H7 (cell line): ENCODE results near the gene LRRFIP1. TPM values are rescaled to one million over a fixed set of nuclear protein-coding genes. Genes with fewer than 3 reads are reported as not detected.
"Not testable (repeated sequence)": the region's sequence is repeated elsewhere in the genome, so short reads cannot be mapped to it uniquely, and the experiment has no call there.

Source experiments
- DNase-seq: peaks from one replicate; pipeline ENCODE4 v3.0.0; 2012
- H3K27me3 ChIP-seq: 2 replicates; pipeline ENCODE4 v1.6.0; 2011; ENCODE audit warnings: mild to moderate bottlenecking, low read length; ENCODE audit not compliant: control insufficient read depth, insufficient read depth
- H3K36me3 ChIP-seq: replicated peaks from 2 replicates; pipeline ENCODE4 v1.5.1; 2011; ENCODE audit warnings: low read length; ENCODE audit not compliant: control insufficient read depth, insufficient read depth
- H3K4me3 ChIP-seq: 2 replicates; pipeline ENCODE4 v1.5.1; 2011; ENCODE audit warnings: low read depth, mild to moderate bottlenecking, control low read depth, low read length, moderate library complexity; ENCODE audit not compliant: insufficient read depth
- total RNA-seq: library from RNA; depleted of rRNA; stranded (reverse); fragments of >200 nt; shearing (Covaris generic); gene quantifications from 2 replicates; pipeline ENCODE4 v1.2.3, GENCODE V29; 2014

Gene LRRFIP1
- total RNA-seq, 1 experiment from 2014 or later = 49.9 TPM

GRCh38 chr2:237682856-237683670, 55.7 kb downstream of the LRRFIP1 start:
- no peak overlapping the region for H3K4me3 ChIP-seq
- H3K36me3 ChIP-seq = no peaks in the 10 kb centered on the region
- no peaks in the 10 kb centered on the region for H3K27me3 ChIP-seq
- no peak for DNase-seq

GRCh38 chr2:237685408-237685807, 58.0 kb downstream of the LRRFIP1 start:
- peak; percentile 64 for DNase-seq
- Histone ChIP-seq H3K4me3 (no peak overlapping the region), H3K27me3 (no peaks in the 10 kb centered on the region), H3K36me3 (no peaks in the 10 kb centered on the region)

DNA sequence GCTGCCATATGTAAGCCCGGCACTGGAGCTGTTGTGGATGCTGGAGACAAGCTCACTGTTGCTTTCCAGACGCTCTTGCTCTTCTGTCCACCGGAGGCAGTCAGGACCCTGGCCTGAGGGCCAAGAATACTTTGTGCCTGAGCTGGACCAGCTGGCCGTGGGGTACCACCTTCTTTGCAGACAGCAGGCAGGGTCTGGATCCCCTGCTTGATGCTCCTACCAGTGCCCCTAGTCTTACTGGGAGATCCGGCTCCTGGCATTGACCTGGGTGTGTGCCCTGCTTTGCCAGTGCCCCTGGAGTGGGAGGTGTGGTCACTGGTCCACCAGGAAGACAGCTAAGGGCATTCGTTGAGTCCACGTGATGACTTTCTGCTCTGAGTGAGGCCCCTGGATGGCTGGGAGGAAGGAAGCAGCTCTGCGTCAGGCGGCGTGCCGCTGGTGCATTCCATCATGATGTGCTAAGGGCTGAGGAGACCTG, 59.3 kb downstream of the LRRFIP1 start:
- no peak overlapping the region for H3K4me3 ChIP-seq
- H3K27me3 ChIP-seq = no peaks in the 10 kb centered on the region
- H3K36me3 ChIP-seq = no peaks in the 10 kb centered on the region
- no peak for DNase-seq

- Histone ChIP-seq H3K36me3 (no peaks in the 10 kb centered on the region), H3K4me3 (no peak overlapping the region), H3K27me3 (no peaks in the 10 kb centered on the region)
- no peak for DNase-seq
These were observed 60.7 kb downstream of the LRRFIP1 start for GRCh38 chr2:237688081-237688480.

GRCh38 chr2:237688541-237688940, 61.2 kb downstream of the LRRFIP1 start:
- H3K36me3 ChIP-seq, H3K27me3 ChIP-seq, DNase-seq, H3K4me3 ChIP-seq: not testable (repeated sequence)

DNA sequence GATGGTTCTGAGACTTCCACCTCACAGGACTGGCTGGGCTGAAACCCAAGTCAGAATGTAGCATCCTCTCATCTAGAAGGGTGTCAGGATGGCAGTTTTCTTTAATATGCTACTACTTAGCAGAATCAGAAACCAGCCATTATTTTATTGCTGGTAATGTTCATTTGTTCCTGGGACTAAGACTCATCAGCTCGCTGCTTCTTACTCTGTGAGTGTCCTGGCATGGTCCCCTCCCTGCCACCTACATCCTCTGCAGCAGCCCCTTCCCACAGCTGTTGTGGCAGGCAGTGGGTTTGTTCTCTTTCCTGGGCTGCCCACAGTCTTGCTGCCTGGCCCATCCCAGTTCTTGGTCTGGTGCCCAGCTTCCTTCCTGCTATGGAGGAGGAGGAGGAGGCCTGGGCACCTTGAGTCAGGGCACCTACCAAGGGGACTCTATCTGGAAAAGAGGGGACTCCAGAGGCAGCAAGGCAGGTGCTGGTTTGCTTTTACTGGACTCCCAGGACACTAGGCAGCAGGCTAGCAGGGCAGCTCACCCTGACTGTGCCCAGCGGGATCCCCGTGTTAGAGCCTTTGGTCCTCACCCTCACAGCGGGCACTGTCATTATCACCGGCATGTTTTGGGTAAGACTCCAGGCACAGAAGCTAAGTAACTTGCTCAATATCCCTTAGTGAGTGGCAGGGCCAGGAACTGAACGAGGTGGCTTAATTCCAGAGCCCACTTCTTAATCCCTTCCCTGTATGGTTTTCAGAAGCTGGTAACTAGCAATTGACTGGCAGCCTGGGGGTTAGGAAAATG, 62.1 kb downstream of the LRRFIP1 start:
- H3K4me3 ChIP-seq = no peak overlapping the region
- no peaks in the 10 kb centered on the region for H3K27me3 ChIP-seq
- no peak for DNase-seq

DNA sequence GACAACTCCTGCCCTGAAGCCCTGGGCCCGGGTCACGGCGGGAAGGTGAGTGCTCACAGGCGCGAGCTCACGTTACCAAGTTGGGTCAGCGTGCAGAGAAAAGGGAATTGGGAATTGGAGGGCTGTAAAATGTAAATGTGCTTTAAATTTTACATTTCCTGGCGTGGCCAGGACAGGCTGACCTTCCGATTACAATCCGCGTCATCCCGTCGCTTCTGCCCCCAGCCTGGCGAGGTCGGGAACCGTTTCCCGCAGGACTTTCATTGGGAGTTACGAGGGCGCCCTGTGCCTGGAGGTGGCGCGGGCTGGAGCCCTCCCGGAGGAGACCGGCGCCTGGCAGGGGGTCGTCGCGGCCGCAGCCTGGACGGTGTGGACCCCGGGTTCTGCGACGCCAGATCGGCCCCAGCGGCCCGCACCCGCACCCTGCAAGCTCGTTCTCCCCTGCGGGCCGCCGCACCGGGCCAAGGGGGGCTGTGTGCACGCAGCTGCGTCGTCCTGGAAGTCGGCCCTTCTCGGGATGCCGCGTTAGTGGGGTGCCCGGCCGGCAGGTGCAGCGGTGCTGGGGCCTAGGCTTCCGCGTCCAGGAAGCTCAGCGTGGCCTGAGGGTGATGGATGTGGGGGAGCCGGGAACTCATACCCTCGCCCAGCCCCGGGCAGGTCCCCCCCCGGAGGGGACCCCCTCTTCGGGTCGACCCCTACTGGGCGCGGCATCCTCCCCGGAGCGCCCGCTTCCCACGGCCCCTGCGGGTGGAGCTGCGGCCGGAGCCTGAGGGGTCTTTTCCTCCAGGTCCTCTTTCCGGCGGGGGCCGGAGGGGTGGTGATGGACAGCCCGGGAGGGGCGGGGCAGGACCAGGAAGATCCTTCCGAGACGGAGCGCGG, 63.9 kb downstream of the LRRFIP1 start:
- peak; percentile 83 for DNase-seq
- no peaks in the 10 kb centered on the region for H3K36me3 ChIP-seq
- H3K27me3 ChIP-seq = no peaks in the 10 kb centered on the region
- H3K4me3 ChIP-seq = peak overlapping the region; percentile 81

More for the DNA sequence above, 62.1 kb downstream of the LRRFIP1 start:
- no peaks in the 10 kb centered on the region for H3K36me3 ChIP-seq

- H3K4me3 ChIP-seq = peak overlapping the region; percentile 82
- peak; percentile 100 for DNase-seq
- H3K36me3 ChIP-seq = no peaks in the 10 kb centered on the region
- no peaks in the 10 kb centered on the region for H3K27me3 ChIP-seq
These were observed 64.7 kb downstream of the LRRFIP1 start for GRCh38 chr2:237691908-237692600.

- H3K36me3 ChIP-seq = no peaks in the 10 kb centered on the region
- H3K4me3 ChIP-seq = peak overlapping the region; percentile 82
These were observed 65.4 kb downstream of the LRRFIP1 start for GRCh38 chr2:237692601-237693290.

GRCh38 chr2:237693291-237693994, 66.1 kb downstream of the LRRFIP1 start:
- Histone ChIP-seq H3K4me3 (peak overlapping the region; percentile 82), H3K27me3 (no peaks in the 10 kb centered on the region)
- DNase-seq = no peak

More at GRCh38 chr2:237692601-237693290, 65.4 kb downstream of the LRRFIP1 start:
- H3K27me3 ChIP-seq = no peaks in the 10 kb centered on the region
- DNase-seq = peak; percentile 75

GRCh38 chr2:237694415-237695194, 67.2 kb downstream of the LRRFIP1 start:
- H3K4me3 ChIP-seq = no peak overlapping the region
- H3K27me3 ChIP-seq = no peaks in the 10 kb centered on the region
- no peak for DNase-seq

More at GRCh38 chr2:237693291-237693994, 66.1 kb downstream of the LRRFIP1 start:
- H3K36me3 ChIP-seq = no peaks in the 10 kb centered on the region

DNA sequence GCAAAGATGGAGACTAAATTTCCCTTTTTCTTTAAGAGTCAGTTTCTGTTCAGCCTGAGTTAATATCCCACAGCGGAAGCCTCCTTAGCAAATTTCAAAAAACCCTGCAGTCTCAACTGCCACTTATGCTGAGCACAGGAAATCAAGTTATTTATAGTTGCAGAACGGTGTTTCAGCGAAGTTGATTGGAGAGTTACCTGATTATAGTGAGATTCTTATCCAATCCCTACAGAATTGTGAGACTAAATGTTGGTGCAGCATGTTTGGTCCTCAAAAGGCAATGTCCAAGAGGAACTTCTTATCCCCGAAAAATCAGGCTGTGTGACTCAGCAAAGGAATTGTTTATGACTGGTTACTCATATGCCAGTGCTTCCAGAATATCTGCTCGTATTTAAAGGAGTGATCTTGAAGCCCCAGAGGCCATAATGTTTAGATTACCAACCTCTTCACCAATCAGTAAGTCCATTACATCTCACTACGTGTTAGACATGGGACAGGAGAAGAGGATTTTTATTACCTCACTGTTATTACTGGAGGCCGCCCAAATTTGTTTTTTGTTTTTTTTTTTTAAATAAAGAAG, 67.9 kb downstream of the LRRFIP1 start:
- H3K27me3 ChIP-seq = no peaks in the 10 kb centered on the region
- no peak overlapping the region for H3K4me3 ChIP-seq

More at GRCh38 chr2:237694415-237695194, 67.2 kb downstream of the LRRFIP1 start:
- H3K36me3 ChIP-seq = no peaks in the 10 kb centered on the region

More for the DNA sequence above, 67.9 kb downstream of the LRRFIP1 start:
- DNase-seq = no peak
- H3K36me3 ChIP-seq = no peaks in the 10 kb centered on the region
